ENCODE results near the gene C2orf72. TPM values are rescaled to one million over a fixed set of nuclear protein-coding genes. Genes with fewer than 3 reads are reported as not detected.
"Not testable (repeated sequence)": the region's sequence is repeated elsewhere in the genome, so short reads cannot be mapped to it uniquely, and the experiment has no call there.

The C2orf72 gene
- total RNA-seq, 1 experiment from 2014 or later, result not detected

GRCh38 chr2:231004930-231005329 lies 32.4 kb upstream of the C2orf72 start:
- not testable (repeated sequence) for DNase-seq; H3K4me3 ChIP-seq; H3K27ac ChIP-seq; H3K9me3 ChIP-seq (replicated peaks); H3K36me3 ChIP-seq
- Histone ChIP-seq H3K4me1 (peaks cover 23% of the 10 kb centered on the region; the same call in 1 of the 2 replicates), H3K27me3 (peaks cover 24% of the 10 kb centered on the region; the same call in 1 of the 2 replicates)

GRCh38 chr2:231007286-231008098 lies 29.8 kb upstream of the C2orf72 start:
- H3K27me3 ChIP-seq, result peaks cover 27% of the 10 kb centered on the region; the same call in 1 of the 2 replicates
- no peak overlapping the region for H3K27ac ChIP-seq
- H3K36me3 ChIP-seq, result no peaks in the 10 kb centered on the region
- H3K4me3 ChIP-seq, result no peak overlapping the region
- H3K4me1 ChIP-seq, result peaks cover 15% of the 10 kb centered on the region; the same call in 1 of the 2 replicates
- DNase-seq, result peak; percentile 41 to 54
- no peaks in the 10 kb centered on the region for H3K9me3 ChIP-seq (replicated peaks)

GRCh38 chr2:231008131-231008530 lies 29.2 kb upstream of the C2orf72 start:
- Histone ChIP-seq H3K9me3 (replicated peaks) (no peaks in the 10 kb centered on the region), H3K4me3 (no peak overlapping the region), H3K4me1 (peaks cover 15% of the 10 kb centered on the region; the same call in 1 of the 2 replicates), H3K27ac (no peak overlapping the region), H3K27me3 (peaks cover 31% of the 10 kb centered on the region; the same call in 1 of the 2 replicates), H3K36me3 (no peaks in the 10 kb centered on the region)
- DNase-seq, result no peak

- Histone ChIP-seq H3K9me3 (replicated peaks) (no peaks in the 10 kb centered on the region), H3K36me3 (no peaks in the 10 kb centered on the region), H3K27ac (no peak overlapping the region), H3K4me1 (peaks cover 15% of the 10 kb centered on the region; the same call in 1 of the 2 replicates), H3K4me3 (no peak overlapping the region), H3K27me3 (peaks cover 36% of the 10 kb centered on the region)
- DNase-seq, result no peak
Observed at GRCh38 chr2:231009236-231009919, 27.9 kb upstream of the C2orf72 start.

GRCh38 chr2:231010201-231010730 lies 27.1 kb upstream of the C2orf72 start:
- no peak overlapping the region for H3K27ac ChIP-seq
- no peaks in the 10 kb centered on the region for H3K9me3 ChIP-seq (replicated peaks)
- DNase-seq, result no peak
- peaks cover 39% of the 10 kb centered on the region for H3K27me3 ChIP-seq
- no peak overlapping the region for H3K4me3 ChIP-seq
- no peaks in the 10 kb centered on the region for H3K36me3 ChIP-seq
- H3K4me1 ChIP-seq, result peaks cover 15% of the 10 kb centered on the region; the same call in 1 of the 2 replicates

GRCh38 chr2:231011526-231011925 lies 25.8 kb upstream of the C2orf72 start:
- DNase-seq, result no peak
- H3K27ac ChIP-seq, result no peak overlapping the region
- peaks cover 39% of the 10 kb centered on the region for H3K27me3 ChIP-seq

GRCh38 chr2:231012463-231012862 lies 24.9 kb upstream of the C2orf72 start:
- no peaks in the 10 kb centered on the region for H3K9me3 ChIP-seq (replicated peaks)
- no peak overlapping the region for H3K27ac ChIP-seq
- H3K36me3 ChIP-seq, result no peaks in the 10 kb centered on the region
- no peak for DNase-seq
- H3K4me1 ChIP-seq, result peaks cover 9% of the 10 kb centered on the region; the same call in 1 of the 2 replicates
- H3K4me3 ChIP-seq, result no peak overlapping the region
- H3K27me3 ChIP-seq, result peaks cover 42% of the 10 kb centered on the region

More at GRCh38 chr2:231011526-231011925, 25.8 kb upstream of the C2orf72 start:
- no peaks in the 10 kb centered on the region for H3K9me3 ChIP-seq (replicated peaks)
- H3K4me3 ChIP-seq, result no peak overlapping the region
- H3K4me1 ChIP-seq, result peaks cover 13% of the 10 kb centered on the region; the same call in 1 of the 2 replicates
- no peaks in the 10 kb centered on the region for H3K36me3 ChIP-seq

GRCh38 chr2:231013820-231014219 lies 23.5 kb upstream of the C2orf72 start:
- peaks cover 7% of the 10 kb centered on the region; the same call in 1 of the 2 replicates for H3K4me1 ChIP-seq
- no peak for DNase-seq
- H3K27me3 ChIP-seq, result peaks cover 34% of the 10 kb centered on the region
- H3K36me3 ChIP-seq, result no peaks in the 10 kb centered on the region
- H3K4me3 ChIP-seq, result no peak overlapping the region
- no peak overlapping the region for H3K27ac ChIP-seq
- H3K9me3 ChIP-seq (replicated peaks), result no peaks in the 10 kb centered on the region

- Histone ChIP-seq H3K9me3 (replicated peaks) (no peaks in the 10 kb centered on the region), H3K27me3 (peaks cover 20% of the 10 kb centered on the region), H3K27ac (no peak overlapping the region), H3K4me3 (no peak overlapping the region), H3K4me1 (peaks cover 7% of the 10 kb centered on the region; the same call in 1 of the 2 replicates), H3K36me3 (no peaks in the 10 kb centered on the region)
- DNase-seq, result no peak
Observed at GRCh38 chr2:231015478-231015877, 21.8 kb upstream of the C2orf72 start.

- Histone ChIP-seq H3K4me1 (peaks cover 7% of the 10 kb centered on the region; the same call in 1 of the 2 replicates), H3K27me3 (peaks cover 20% of the 10 kb centered on the region), H3K27ac (no peak overlapping the region), H3K4me3 (no peak overlapping the region), H3K9me3 (replicated peaks) (no peaks in the 10 kb centered on the region), H3K36me3 (no peaks in the 10 kb centered on the region)
- DNase-seq, result no peak
Observed at GRCh38 chr2:231015926-231016325, 21.4 kb upstream of the C2orf72 start.

GRCh38 chr2:231016566-231017230 lies 20.6 kb upstream of the C2orf72 start:
- Histone ChIP-seq H3K27me3 (peaks cover 19% of the 10 kb centered on the region), H3K4me3 (no peak overlapping the region)
- no peak for DNase-seq

GRCh38 chr2:231017231-231017598 lies 20.1 kb upstream of the C2orf72 start:
- Histone ChIP-seq H3K4me3 (no peak overlapping the region), H3K36me3 (no peaks in the 10 kb centered on the region), H3K9me3 (replicated peaks) (no peaks in the 10 kb centered on the region), H3K27me3 (peaks cover 16% of the 10 kb centered on the region), H3K27ac (no peak overlapping the region), H3K4me1 (peaks cover 7% of the 10 kb centered on the region; the same call in 1 of the 2 replicates)
- peak; percentile 65 to 82 for DNase-seq

More at GRCh38 chr2:231016566-231017230, 20.6 kb upstream of the C2orf72 start:
- Histone ChIP-seq H3K9me3 (replicated peaks) (no peaks in the 10 kb centered on the region), H3K27ac (no peak overlapping the region), H3K36me3 (no peaks in the 10 kb centered on the region), H3K4me1 (peaks cover 7% of the 10 kb centered on the region; the same call in 1 of the 2 replicates)

- Histone ChIP-seq H3K9me3 (replicated peaks) (no peaks in the 10 kb centered on the region), H3K36me3 (no peaks in the 10 kb centered on the region), H3K4me3 (no peak overlapping the region), H3K27ac (no peak overlapping the region), H3K27me3 (peaks cover 11% of the 10 kb centered on the region), H3K4me1 (peaks cover 7% of the 10 kb centered on the region; the same call in 1 of the 2 replicates)
- DNase-seq, result no peak
Observed at GRCh38 chr2:231018184-231018583, 19.1 kb upstream of the C2orf72 start.

GRCh38 chr2:231025059-231025458 lies 12.3 kb upstream of the C2orf72 start:
- DNase-seq, H3K36me3 ChIP-seq: not testable (repeated sequence)

More at GRCh38 chr2:231025059-231025458, 12.3 kb upstream of the C2orf72 start:
- not testable (repeated sequence) for H3K27ac ChIP-seq; H3K27me3 ChIP-seq; H3K4me1 ChIP-seq; H3K4me3 ChIP-seq; H3K9me3 ChIP-seq (replicated peaks)

Measured in SJCRH30 (cell line).